ENCODE results near the gene ANKRD33.

ANKRD33 gene

DNA sequence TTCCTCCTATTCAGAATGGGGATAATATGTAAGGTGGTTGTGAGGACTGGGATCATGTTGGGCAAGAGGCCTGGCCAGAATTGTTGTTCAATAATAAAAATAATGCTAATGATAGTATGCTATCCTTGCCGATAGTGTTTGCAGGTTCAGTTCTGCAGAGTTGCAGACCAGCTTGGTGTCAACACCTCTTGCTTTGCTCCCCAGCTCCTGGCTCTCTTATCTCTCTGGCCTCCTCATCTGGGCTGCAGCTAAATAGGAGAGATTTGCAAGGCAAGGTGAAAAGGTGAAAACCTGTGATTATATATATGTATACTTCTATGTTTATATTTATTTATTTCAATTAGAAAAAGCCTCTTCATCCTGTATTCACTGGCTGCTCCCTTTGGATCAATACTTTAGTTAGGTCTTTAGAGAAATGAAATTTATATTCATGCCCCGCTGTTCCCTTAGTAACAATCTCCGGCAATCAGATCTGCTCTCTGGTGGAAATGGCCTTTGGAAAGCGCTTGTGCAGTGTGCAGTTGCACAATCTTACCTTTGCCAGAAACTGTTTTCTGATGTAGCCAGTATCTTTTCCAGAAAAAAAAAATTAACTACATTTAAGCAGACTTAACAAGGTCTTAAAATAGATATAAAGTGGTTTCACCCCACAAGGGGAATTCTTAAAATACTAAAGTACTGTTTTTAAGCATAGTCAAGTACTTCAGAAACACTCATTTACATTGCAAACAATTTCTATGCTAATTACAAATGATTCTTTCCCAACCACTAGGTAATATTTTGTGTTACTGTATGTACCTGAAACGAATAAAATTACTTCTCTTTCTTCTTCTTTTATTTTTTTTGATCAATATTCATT, 44.5 kb downstream of the ANKRD33 start:
- H3K27ac ChIP-seq: no peak overlapping the region
- no peak for DNase-seq (ENCODE audit: low read depth, low spot score)

DNA sequence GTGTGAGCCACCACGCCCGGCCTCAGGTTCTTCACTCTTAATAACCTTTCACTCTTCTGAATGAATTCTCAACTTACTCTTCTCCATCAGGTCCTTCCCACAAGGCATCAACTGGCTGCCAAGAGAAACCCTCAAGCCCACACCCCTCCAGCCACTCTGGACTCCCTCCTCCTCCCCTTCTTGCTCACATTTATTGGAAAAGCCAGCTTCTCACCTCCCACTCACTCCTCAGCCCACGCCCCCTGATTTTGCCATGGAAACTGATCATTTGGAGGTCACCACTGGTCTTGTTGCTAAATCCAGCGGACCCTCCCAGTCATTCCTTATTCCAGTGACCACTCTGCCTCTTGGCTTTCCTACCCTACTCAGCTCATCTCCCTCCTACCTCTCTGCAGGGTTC, 46.2 kb downstream of the ANKRD33 start:
- no peak for DNase-seq (ENCODE audit: low read depth, low spot score)
- no peak overlapping the region for H3K27ac ChIP-seq

DNA sequence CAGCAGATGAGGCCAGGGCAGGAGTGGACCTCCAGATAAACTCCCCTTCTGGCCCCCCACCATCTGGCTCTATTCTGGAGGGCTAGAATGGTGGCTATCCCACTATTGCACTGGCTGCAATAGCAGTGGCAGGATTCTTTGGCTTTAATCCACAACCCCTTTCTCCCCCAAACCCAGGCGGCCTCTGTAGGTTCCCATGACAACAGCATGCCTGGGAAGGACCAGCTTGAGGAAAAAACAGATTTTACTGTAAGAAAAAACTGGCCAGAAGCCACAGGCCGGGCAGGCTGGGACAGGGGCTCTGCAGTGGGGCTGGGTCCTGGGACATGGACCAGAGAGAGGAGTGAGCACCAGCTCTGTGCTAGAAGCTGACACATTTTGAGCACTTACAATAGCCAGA, 50.0 kb downstream of the ANKRD33 start:
- H3K27ac ChIP-seq: no peak overlapping the region

DNA sequence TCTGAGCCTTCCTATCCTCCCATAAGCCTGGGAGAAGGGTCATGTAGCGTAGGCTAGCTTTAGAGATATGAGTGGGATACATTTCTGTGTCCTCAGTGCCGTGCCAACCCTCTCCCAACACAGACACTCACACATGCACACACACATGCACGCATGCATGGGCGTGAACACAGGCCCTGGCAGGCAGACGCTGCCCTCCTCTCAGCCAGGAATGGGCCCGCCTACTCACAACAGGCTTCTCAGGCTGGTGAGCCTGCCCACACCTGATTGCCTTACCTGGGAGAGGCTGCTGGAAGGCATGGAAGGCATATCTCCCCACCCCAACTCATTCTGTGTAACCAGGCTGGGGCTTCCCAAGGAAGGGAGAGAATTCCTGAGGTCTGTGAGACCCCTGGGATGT, 50.8 kb downstream of the ANKRD33 start:
- DNase-seq (ENCODE audit: low read depth, low spot score): peak; percentile 45
- no peak overlapping the region for H3K27ac ChIP-seq

More for the DNA sequence above, 50.0 kb downstream of the ANKRD33 start:
- DNase-seq (ENCODE audit: low read depth, low spot score): no peak

DNA sequence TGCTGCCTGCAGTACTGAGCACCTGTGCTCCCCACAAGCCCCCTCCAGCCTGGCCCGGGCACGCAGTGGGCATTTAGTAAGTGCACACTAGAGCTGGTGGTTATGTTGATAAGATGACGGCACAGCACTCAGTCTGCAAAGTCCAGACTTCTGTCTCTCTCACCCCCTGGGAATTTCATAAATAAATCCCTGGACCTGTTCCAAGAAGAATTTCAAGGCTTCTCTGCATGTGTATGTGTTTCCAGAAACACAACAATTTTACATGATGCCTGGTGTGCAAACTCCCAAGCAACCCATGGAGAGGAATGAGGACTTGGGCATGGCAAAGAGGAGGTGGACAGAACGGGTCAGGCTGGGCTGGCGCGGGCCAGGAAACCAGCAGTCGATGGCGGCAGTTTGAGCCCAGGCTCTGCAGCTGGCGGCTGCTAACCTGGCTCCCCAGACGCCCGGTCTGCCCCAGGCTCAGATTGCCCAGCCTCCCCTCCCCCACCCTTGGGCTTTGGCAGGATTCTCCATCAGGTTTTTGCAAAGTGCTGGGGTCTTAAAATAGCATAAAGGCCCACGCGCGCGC, 53.2 kb downstream of the ANKRD33 start:
- H3K27ac ChIP-seq: peak overlapping the region; percentile 54
- no peak for DNase-seq (ENCODE audit: low read depth, low spot score)

Measured in epithelial cell of prostate (primary cell).